ENCODE measurements around the gene EDRF1.
"Not testable (repeated sequence)": the region's sequence is repeated elsewhere in the genome, so short reads cannot be mapped to it uniquely, and the experiment has no call there.

Gene EDRF1

DNA sequence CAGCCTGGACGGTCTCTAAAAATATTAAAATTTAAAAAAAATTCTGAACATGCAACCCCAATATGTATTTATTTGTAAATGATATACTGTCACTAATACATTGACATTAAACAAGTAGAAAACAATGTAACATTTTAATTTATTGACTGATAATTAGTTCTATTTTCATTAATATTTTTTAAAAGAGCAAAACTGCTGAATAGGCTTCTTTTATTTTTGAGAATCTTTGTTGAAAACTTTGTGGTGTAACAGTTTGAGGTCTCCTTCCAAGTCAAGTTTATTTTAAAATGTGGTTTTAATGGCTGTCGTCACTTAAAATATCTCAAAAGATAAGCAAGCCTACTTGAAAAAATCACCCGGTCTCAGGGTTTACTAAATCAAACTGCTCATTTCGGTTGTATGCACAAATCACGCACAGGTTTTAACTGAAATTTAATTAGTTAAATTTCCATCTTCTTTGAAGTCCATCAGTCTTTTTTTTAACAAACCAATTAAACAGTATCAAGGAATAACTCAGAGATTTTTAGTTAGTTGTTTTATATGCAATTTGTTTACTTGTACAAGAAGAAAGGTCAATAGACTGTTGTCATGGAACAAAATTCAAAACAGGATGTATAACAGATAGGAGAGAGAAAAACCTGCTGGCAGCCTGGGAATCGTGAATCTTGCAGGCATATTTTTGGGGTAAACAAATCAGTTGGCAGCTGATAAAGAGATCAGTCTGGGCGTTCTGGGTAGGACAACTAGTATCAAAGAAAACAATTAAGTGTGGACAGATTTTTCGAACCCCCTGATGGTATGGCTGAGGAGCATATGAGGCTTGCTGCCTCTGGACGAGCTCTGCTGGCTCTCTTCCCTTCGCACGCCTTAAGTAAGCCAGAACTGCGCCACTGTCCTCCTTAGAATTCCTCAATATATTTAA is 9.7 kb upstream of the EDRF1 start:
- no peak for DNase-seq (ENCODE audit: low read depth)

DNA sequence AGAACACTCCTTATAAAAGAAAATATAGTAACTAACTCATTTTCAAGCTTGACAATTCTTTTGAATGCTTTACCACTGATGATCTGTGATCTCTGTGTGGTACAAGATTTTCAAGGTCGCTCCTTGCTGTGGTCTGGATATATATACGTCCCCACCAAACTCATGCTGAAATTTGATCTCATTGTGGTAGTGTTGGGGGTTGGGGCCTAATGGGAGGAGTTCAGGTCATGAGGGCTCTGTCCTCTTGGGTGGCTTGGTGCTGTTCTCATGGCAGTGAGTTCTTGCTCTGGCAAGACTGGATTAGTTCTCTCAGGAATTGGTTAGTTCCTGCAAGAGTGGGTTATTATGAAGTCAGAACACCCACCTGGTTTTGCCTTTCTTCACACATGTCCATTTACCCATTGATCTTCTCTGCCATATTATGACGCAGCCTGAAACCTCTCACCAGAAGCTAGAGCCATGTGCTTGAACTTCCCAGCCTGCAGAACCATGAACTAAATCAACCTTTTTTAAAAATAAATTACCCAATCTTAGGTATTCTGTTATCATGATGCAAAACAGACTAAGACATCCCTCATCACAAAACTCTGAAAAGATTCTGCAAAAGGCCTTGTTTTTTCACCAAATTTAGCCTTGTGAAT is 8.3 kb upstream of the EDRF1 start:
- DNase-seq (ENCODE audit: low read depth), result no peak

DNA sequence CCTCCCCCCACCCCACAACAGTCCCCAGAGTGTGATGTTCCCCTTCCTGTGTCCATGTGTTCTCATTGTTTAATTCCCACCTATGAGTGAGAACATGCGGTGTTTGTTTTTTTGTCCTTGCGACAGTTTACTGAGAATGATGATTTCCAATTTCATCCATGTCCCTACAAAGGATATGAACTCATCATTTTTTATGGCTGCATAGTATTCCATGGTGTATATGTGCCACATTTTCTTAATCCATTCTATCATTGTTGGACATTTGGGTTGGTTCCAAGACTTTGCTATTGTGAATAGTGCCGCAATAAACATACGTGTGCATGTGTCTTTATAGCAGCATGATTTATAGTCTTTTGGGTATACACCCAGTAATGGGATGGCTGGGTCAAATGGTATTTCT is 4.8 kb upstream of the EDRF1 start:
- DNase-seq (ENCODE audit: low read depth), result not testable (repeated sequence)

DNA sequence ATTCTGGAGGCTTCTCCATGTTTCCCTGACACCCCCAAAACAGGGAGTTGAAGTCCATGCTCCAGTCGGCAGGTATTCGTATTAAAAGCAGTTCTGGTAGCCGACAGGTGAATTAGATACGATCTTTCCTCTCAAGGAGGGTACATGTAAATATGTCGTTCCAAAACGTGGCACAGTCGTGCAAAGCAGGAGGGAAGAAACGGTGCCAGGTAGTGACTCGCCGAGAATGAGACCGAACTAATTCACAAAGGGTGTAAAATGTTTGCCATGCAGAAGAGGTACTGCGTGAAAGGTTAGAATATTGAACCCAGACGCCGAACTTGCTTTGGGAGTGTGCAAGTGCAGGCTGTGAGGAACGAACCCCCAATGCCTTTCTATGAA is 483 bp downstream of the EDRF1 start:
- DNase-seq (ENCODE audit: low read depth), result no peak

DNA sequence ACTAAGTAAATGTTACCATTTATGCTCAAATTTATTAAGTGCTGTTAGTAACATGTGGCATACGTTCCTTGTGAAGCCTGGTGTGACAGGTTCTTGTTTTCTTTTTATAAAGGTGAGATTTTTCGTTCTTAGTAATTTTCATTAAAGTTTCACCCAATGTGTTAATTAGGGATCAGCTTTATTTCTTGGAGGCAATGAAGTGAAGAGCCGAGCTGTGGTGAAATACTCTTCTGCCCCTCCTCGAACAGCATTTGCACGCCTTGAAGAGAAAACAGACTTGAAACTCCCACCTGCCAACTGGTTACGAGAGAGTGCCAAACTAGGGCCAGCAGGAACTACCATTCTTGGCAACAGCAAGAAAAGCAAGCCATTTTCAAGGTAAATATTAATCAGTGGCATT is 1.5 kb downstream of the EDRF1 start:
- no peak for DNase-seq (ENCODE audit: low read depth)

DNA sequence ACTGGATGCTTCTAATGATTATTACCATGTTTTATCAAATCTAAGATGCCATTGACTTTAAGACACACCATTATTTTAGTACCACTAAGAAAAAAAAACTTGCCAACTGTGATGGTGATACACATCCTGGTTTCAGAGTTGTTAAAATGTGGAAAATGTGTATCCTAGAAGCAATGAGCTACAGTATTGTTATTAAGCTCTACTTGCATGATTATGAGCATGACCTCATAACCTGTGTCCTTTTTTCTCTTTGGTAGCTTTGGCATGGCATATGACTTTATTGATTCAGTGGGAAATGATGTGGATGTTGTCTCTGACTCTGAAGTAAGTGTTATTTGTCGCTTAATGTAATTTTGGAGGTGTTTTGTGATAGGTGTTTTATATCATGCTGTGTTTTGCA is 3.3 kb downstream of the EDRF1 start:
- DNase-seq (ENCODE audit: low read depth), result no peak

DNA sequence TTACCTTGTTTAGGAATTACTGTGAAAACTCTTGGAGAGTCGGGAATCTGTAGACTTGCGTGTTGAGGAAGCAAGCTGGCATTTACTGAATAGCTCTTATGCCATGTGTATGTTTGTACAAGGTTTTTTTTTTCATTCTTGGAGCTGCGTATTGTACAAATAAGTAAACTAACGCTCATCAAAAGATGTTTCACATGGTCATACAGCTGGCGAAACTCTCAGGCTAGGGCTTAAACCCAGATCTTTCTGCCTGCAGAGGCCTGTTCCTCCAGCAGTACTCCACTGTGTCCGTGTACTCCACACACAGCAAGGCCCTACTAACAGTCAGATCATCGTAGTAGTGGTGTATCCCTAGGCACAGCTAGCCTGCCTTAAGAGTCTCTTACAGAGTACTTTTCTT is 7.4 kb downstream of the EDRF1 start:
- no peak for DNase-seq (ENCODE audit: low read depth)

DNA sequence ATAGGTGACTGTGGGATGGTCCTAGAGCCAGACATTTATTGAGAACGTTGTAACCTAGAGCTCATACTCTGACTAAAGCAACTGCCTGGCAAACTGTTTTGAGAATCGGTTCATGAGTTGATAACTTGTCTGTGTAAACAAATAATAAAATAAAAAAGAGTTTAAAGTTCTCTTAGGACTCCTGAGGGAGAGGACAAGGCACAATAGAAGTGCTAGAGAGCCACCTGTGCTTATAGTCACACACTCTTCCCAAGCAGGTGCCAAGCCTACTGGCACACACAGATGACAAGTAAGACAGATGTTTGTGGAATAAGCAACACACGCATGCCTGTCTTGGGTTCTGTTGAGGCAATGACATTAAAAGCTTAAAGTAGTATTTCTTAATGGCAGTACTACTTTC is 7.9 kb downstream of the EDRF1 start:
- DNase-seq (ENCODE audit: low read depth), result no peak

DNA sequence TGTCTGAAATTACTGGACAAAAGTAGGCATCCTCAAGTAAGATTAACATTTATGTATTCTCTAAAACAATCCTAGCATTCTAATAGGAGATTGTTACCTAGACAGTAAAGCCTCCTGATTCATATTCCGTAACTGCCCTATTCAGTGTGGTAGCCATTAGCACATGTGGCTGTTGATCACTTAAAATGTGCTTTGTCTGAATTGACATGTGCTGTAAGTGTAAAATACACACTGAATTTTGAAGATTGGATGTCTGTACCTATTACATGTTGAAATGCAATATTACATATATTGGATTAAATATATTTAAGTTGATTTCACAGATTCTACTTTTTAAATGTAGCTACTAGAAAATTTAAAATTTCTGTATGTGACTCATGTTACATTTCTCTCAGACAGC is 14.6 kb downstream of the EDRF1 start:
- DNase-seq (ENCODE audit: low read depth), result no peak

DNA sequence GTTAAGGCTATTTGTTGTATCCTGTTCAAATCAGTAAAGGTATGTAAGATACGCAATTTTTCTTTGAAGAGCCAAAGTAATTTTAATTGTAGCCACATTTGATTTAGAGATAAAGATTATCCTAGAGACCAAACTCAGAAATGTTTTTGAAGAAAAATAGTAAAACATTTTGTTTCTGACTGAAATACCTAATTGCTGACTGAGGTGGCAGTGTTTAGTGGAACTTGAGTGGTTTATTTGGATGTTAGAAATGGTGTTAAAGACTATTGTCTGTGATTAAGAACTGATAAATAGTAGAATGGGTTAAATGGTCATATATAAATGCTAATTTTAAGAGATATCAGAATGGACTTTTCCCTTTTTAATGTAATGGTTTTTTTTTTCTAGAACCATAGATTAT is 15.3 kb downstream of the EDRF1 start:
- no peak for DNase-seq (ENCODE audit: low read depth)

DNA sequence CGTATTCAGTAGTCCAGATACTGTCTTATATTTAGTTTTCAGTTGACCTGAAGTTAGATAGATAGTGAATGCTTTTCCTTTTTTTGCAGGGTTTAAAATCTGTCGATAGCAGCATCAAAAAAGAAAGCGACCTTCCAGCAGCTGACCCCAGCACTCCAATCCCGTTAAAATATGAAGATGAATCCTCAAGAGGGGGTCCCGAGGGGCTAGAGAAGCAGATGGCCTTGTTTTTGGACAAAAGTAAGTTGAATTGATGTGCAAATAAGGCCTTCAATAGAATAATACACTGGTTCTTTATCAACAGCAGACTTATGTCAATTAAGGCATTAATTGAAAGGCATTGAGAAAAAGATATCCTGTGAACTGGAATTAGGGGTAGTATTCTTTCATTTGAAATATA is 18.7 kb downstream of the EDRF1 start:
- DNase-seq (ENCODE audit: low read depth), result no peak

DNA sequence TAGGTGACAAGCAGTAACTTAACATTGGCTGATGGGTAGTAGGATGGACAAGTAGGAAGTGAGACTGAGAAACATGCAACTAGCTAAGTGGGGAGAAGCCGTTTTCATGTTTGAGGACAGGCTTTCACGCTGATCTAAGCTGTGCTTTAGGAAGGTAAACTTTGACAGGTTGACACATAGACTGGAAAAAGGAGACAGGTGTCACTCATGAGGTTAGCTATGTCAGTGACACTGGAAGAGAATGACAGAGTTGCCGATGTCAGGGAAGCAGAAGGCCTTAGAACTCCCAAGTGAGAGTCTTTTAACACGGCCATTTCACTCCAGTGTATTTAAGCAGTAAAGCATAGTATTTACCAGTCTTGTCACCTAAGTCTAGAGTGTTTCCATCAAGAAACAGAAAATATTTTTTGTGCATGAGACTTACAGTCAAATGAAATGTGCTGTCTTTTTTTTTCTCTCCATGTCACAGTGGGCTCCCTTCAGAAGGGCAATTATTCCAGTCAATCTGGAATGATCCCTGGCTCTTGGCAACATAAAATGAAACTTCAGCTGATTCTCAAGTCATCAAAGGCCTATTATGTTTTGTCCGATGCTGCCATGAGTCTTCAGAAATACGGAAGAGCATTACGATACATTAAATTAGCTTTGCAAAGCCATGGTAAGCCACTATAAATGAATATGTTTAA is 20.6 kb downstream of the EDRF1 start:
- DNase-seq (ENCODE audit: low read depth), result no peak

DNA sequence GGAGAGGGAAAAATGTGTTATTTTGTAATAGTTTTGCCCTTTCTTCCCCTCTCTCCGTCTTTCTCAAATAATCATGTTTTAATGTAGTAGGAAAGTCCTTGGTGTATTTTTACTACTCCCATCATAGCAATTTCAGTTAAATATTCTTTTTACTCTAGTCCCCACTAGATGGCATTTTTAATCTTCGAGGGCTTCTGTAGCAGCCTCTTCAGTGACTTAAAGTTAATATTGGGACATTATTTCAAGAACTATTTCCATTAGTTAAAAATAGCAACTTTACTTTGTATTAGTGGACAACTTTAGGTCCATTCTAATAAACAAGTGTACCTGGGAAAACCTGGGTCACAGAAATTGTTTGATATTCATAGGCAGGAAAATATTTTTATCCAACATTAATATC is 23.0 kb downstream of the EDRF1 start:
- DNase-seq (ENCODE audit: low read depth), result no peak

DNA sequence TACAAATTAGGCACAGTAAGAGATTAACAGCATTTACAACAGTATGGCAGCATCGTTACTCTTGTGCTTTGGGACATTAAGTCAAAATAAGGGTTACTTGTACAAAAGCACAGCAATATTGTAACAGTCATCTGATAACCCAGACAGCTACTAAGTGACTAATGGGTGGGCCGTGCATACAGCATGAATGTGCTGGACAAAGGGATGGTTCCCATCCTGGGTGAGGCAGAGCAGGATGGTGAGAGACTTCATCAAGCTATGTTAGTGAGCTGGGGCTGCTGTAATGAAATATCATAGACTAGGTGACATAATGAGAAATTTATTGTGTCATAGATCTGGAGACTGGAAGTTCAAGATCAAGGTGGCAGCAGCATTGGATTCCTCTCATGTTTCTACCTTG is 25.4 kb downstream of the EDRF1 start:
- no peak for DNase-seq (ENCODE audit: low read depth)

DNA sequence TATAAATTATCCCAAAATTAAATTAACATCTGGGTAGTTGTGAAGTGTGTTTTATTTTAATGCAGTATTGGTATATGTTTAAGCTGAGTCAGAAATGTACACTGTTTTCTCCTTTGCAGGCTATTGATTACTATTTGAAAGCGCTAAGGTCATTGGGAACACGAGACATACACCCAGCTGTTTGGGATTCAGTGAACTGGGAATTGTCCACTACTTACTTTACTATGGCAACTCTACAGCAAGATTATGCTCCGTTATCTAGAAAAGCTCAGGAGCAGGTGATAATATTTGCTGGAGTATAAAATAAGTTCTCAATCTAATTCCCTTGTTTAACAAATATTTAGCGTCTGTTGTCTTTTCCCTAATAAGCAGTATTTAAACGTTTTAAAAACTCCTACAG is 27.9 kb downstream of the EDRF1 start:
- no peak for DNase-seq (ENCODE audit: low read depth)

DNA sequence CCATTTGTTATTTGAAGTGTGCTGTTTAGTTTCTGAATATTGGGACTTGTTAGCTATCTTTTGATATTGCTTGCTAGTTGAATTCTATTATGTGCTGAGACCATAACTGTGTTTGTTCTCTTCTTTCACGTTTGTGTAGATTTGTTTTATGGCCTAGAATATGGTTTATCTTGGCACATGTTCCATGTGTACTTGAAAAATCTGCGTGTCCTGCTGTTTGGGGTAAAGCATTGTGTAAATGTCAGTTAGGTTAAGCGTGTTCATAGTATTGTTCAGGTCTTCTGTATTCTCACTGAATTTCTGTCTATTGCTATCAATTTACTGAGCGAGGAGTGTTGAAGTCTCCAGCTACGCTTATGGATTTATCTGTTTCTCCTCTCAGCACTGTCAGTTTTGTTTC is 36.7 kb downstream of the EDRF1 start:
- no peak for DNase-seq (ENCODE audit: low read depth)

DNA sequence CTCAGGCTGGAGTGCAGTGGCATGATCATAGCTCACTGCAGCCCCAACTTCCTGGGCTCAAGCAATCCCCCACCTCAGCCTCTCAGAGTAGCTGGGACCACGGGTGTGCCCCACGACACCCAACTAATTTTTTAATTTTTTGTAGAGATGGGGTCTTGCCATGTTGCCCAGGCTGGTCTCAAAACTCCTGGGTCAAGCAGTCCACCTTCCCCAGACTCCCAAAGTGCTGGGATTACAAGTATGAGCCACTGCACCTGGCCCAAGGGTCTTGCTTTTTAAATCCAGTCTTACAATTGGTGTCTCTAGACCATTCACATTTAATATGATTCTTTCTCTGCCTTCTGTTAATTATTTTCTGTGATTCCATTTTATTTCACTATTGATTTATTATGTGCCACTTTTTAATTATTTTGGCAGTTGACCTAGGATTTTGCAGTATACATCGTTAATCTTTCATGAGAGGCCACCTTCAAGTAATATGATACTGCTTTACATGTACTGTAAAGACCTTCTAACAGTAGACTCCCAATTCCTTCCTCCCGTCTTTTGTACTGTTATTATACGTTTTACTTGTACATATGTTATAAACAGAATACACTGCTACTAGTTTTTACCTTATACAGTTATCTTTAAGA is 37.5 kb downstream of the EDRF1 start:
- DNase-seq (ENCODE audit: low read depth), result no peak

DNA sequence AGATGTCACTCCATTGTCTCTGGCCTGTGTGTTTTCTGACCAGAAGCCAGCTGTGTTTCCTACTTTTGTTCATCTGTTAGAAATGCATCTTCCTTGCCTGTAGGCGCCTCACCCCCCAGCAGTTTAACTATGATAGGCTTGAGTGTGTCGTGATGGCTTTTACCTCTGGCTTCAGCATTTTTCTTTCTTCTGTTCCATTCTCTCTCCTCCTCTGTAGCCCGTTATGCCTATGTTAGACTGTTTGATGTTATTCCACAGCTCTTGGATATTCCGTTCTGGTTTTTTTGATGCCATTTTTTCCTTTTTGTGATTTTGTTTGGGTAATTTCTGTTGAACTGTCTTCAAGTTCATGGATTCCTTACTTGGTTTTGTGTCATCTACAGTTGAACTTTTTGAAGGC is 38.2 kb downstream of the EDRF1 start:
- no peak for DNase-seq (ENCODE audit: low read depth)

DNA sequence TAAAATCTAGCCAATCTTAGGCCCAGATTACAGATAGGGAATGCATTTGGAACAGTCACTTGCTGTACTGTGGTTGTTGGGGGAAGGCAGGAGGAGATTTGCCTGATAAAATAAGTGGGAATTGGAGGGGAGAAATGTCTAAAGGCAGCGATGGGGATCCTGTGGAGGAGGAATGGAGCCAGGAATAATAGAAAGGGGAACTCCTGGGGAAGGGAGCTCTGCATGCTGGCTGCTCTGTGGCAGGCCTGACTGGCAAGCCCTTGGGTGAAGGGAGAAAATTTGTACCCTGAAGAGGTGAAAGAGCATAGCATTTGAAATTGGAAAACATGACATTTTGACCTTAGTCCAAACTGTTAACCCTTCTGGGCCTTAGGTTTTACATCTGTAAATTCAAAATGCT is 42.5 kb downstream of the EDRF1 start:
- DNase-seq (ENCODE audit: low read depth), result no peak

DNA sequence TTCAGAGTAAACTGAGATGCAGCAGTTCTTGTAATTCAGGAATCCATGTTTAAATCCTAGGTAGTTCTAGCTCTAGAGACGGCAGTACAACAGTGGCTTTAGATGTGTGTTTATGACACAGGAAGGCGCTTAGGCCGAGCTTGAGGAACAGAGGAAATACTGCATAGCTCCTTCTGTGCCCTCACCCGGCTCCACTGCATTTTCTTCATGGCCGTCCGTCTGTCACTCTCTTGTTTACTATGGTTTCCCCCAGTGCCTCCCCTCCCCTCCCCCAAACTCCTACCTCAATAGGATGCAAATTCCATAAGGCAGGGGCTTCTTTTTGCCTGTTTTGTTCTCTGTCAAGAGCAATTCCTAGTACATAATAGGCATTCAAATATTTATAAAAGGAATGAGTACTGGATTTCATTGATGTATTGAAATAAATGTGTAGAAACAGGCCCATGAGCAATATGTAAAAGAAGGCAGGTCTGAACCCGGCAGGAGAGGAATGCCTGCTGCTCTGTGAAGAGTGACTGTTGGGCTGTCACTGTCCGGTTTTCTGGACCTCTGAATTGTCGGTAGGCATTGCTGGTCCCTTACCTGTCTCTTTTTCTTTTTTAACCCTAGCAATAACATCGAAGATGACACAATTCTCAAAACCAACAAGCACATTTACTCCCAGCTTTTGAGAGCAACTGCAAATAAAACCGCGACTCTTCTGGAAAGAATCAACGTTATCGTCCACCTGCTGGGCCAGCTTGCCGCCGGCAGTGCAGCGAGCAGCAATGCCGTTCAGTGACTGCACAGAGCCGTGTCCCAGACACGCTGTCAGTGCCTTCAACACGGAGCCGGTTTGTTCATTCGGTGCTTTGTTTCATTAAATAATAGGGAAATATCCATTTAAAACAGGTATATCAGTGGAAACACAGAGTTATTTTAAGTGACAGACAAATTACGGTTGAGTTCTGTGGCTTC is 43.5 kb downstream of the EDRF1 start:
- DNase-seq (ENCODE audit: low read depth), result no peak

DNA sequence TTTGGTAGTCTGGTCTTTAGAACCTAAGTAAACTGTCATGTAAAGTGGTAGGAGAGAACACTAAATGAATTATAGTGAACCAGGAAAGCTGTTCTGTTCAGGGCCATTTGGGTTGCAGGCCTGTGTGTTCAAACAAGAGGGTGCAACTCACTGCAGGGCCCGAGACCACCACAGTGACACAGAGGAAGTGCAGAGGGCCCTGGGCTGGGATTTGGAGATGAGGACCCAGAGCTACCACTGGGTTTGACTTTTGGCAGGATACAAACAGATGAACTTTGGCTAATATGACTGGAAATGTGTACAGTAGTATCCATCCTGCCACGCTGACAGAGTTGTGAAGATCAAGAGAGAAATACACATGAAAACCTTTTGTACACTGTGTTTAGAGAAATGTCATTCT is 46.3 kb downstream of the EDRF1 start:
- no peak for DNase-seq (ENCODE audit: low read depth)

DNA sequence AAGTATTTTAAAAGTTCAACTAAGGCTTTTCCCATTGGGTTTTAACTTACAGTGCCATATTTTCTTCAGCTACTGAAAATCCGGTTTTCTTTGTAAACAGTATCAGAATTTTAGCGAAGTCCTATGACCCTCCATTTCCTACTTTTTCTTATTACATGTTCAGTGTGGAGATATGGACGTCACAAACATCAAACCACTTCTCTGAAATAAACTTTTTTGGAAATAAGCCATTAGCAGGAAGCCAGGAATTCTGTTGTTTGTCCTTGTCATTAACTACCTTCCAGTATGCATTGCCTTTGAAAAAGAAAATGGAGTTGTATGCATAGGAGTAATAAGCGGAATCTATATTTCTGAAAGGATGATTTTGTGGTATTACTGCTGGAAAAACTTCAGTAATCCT is 47.0 kb downstream of the EDRF1 start:
- no peak for DNase-seq (ENCODE audit: low read depth)
